CMK (cell line): ENCODE data around the gene DOCK2.
"Not testable (repeated sequence)": the region's sequence is repeated elsewhere in the genome, so short reads cannot be mapped to it uniquely, and the experiment has no call there.

ENCODE experiments used
- DNase-seq: peaks from one replicate; pipeline ENCODE4 v3.0.0-alpha.2; 2010; ENCODE audit warnings: low read depth

Gene DOCK2

GRCh38 chr5:169719360-169720314 lies 82.6 kb downstream of the DOCK2 start:
- DNase-seq, result no peak

GRCh38 chr5:169721771-169722170 lies 84.7 kb downstream of the DOCK2 start:
- DNase-seq, result no peak

- no peak for DNase-seq
Observed at GRCh38 chr5:169723103-169723831, 86.2 kb downstream of the DOCK2 start.

- no peak for DNase-seq
Observed at GRCh38 chr5:169724303-169725087, 87.4 kb downstream of the DOCK2 start.

GRCh38 chr5:169725665-169726064 lies 88.6 kb downstream of the DOCK2 start:
- not testable (repeated sequence) for DNase-seq

GRCh38 chr5:169728418-169728817 lies 91.3 kb downstream of the DOCK2 start:
- DNase-seq, result no peak

- no peak for DNase-seq
Observed at GRCh38 chr5:169731221-169731620, 94.1 kb downstream of the DOCK2 start.

- no peak for DNase-seq
Observed at GRCh38 chr5:169732841-169733240, 95.8 kb downstream of the DOCK2 start.

GRCh38 chr5:169735913-169736312 lies 98.8 kb downstream of the DOCK2 start:
- DNase-seq, result no peak

GRCh38 chr5:169736653-169737052 lies 99.6 kb downstream of the DOCK2 start:
- no peak for DNase-seq

- DNase-seq, result no peak
Observed at GRCh38 chr5:169740435-169740834, 103.4 kb downstream of the DOCK2 start.

GRCh38 chr5:169742771-169743296 lies 105.8 kb downstream of the DOCK2 start:
- no peak for DNase-seq

- DNase-seq, result no peak
Observed at GRCh38 chr5:169744336-169744735, 107.3 kb downstream of the DOCK2 start.

- DNase-seq, result no peak
Observed at GRCh38 chr5:169745441-169746146, 108.5 kb downstream of the DOCK2 start.

GRCh38 chr5:169746147-169746694 lies 109.1 kb downstream of the DOCK2 start:
- DNase-seq, result no peak

GRCh38 chr5:169748174-169748573 lies 111.1 kb downstream of the DOCK2 start:
- no peak for DNase-seq

GRCh38 chr5:169749295-169749694 lies 112.2 kb downstream of the DOCK2 start:
- DNase-seq, result no peak

GRCh38 chr5:169751490-169751889 lies 114.4 kb downstream of the DOCK2 start:
- DNase-seq, result no peak

- not testable (repeated sequence) for DNase-seq
Observed at GRCh38 chr5:169752566-169752965, 115.5 kb downstream of the DOCK2 start.

GRCh38 chr5:169753795-169754194 lies 116.7 kb downstream of the DOCK2 start:
- no peak for DNase-seq

- no peak for DNase-seq
Observed at GRCh38 chr5:169754737-169755136, 117.7 kb downstream of the DOCK2 start.
